COLO668 (cell line): Measurements from ENCODE around the gene DMBX1.
A peak's percentile ranks its signal among the peaks of the same experiment; 100 is the strongest.

Experiments
- DNase-seq: peaks from one replicate; lab custom pipeline; 2025; ENCODE audit not compliant: unreplicated experiment; lab: John Stamatoyannopoulos, UW

Gene DMBX1

DNA sequence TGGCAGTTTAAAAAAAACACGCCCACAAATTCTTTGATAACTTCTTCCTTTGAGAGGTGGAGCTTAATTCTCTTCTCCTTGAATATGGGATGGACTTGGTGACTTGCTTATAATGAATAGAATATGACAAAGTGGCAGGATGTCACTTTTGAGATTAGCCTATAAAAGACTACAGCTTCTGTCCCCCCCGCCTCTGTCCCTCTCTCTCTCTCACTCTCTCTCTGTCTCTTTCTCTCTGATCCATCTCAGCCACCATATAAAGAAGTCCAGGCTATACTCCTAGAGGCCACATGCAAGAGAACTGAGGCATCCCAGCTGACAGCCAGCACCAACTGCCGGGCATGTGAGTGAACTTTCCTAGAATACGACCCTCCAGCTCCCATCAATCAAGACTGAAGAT, 7.7 kb upstream of the DMBX1 start:
- no peak for DNase-seq

DNA sequence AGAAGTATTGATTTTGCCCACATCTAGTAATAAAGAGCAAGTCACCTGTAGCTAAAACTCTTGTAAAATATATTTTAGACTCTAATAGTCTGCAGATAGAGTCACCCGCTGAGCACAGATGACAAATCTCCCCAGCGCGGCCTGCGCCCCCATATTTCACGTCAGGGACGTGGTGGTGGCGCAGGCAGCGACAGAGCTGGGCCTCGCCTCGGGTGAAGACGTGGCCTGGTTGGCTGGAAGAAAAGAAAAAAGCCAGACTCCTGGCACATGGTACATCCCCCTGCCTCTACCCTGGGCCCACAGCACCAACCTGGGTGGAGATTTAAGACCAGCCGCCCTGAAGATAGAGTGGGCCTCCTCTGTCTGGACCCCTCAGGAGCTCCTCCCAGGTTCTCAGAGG, 6.0 kb upstream of the DMBX1 start:
- no peak for DNase-seq

DNA sequence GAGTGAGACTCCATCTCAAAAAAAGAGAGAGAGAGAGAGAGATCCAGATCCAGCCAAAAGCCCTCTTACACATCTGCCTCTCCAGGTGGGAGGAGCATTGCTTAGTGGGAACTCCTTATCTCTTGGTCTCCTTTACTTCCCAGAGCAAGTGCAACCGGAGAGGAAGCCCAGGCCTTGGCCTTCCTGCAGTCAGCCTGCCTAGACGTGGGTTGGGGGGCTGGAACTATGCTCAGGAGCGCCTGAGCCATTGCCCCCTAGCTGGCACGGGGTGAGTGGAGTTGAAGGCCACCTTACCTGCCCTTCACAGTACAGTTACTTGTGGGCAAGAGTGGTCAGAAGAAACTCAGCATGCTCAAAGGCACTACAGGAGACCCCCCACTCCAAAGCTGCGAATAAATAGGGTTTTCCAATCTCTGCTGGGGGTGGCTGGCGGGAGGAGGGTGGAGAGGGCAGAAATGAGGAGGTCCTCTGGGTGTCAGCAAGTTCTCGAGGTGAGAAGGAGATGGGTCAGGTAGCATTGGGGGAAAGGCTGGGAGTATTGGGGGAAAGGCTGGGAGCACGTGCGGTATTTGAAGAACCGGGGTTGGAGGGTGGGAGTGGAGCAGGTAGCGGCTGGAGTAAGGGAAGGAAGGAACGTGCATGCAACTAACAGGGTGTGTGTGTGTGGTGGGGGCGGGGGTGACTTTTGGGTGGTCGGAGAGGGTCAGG, 4.7 kb upstream of the DMBX1 start:
- DNase-seq, result no peak

- DNase-seq, result no peak
Observed at GRCh38 chr1:46485564-46486431, 3.8 kb upstream of the DMBX1 start.

DNA sequence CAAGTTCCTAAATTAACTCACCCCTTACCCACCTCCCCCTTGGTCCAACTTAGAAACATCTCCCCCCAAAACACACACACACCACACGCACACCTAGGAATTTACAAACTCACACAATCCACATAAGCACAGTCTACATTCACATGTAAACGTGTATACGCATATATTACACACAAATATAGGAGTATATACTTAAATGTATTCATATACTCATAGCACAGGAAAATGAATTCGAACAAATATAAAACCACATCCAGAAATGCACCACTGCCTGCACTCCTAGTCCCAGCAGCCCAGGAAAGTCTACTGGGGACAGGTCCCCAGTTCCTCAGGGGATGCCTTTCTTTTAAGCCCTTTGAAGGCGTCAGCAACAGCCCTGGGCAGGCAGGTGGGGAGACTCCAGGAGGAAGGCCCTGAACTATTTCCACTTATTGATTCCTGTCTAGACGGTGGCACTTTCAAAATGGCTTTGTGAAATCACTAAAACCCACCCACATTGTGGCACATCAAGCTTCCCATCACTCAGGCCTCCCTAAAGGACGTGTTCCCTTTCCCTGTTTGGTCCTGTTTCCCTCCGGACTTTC, 3.1 kb upstream of the DMBX1 start:
- DNase-seq, result no peak

- DNase-seq, result peak; percentile 29
Observed at GRCh38 chr1:46487818-46488218, 1.8 kb upstream of the DMBX1 start.

GRCh38 chr1:46488343-46489168, 1.1 kb upstream of the DMBX1 start:
- DNase-seq, result no peak

DNA sequence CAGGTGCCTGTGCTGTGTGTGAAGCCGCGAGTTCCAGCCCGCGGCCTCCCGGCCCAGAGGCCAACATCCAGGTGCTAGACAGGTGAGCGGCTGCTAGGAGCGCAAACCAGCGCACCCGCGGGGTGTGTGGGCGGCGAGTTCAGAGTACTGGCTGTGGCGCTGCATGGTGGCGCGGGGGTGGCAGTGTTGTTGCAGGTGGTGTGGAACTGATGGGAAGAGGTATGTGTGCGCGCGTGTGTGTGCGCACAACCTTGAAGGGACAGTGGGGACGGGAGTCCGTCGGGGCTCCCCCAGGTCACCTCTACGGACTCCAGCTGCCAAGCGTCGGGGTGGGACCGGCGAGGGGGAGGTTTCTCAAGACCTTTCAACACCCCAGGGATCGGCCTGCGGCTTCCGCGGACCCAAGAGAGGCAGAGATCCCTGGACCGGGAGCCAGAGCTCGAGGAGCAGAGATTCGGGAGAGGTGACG, 433 bp upstream of the DMBX1 start:
- peak; percentile 67 for DNase-seq

- DNase-seq, result no peak
Observed at GRCh38 chr1:46490406-46490655, 695 bp downstream of the DMBX1 start.

- no peak for DNase-seq
Observed at GRCh38 chr1:46490656-46491442, 1.2 kb downstream of the DMBX1 start.

- no peak for DNase-seq
Observed at GRCh38 chr1:46491443-46492268, 2.0 kb downstream of the DMBX1 start.

- no peak for DNase-seq
Observed at GRCh38 chr1:46492269-46492853, 2.7 kb downstream of the DMBX1 start.

DNA sequence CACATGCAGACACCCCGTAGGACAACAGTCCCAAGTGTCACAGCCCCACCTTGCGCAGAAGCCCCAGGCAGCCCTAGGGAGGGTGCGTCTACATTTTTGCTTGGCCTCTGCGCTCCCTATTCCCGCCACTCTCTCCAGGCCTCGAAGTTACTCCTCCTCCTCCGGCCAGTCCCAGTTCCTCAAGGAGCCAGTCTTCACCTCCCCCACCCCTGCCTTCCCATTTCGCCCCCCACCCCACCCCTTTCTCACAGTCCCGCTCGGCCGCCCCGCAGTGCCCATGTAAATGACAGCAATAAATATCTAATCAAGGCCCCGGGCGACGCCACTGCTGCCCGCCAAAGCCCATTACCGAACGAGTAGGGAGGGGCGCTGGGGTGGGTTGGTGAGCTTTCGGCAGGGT, 3.2 kb downstream of the DMBX1 start:
- no peak for DNase-seq

DNA sequence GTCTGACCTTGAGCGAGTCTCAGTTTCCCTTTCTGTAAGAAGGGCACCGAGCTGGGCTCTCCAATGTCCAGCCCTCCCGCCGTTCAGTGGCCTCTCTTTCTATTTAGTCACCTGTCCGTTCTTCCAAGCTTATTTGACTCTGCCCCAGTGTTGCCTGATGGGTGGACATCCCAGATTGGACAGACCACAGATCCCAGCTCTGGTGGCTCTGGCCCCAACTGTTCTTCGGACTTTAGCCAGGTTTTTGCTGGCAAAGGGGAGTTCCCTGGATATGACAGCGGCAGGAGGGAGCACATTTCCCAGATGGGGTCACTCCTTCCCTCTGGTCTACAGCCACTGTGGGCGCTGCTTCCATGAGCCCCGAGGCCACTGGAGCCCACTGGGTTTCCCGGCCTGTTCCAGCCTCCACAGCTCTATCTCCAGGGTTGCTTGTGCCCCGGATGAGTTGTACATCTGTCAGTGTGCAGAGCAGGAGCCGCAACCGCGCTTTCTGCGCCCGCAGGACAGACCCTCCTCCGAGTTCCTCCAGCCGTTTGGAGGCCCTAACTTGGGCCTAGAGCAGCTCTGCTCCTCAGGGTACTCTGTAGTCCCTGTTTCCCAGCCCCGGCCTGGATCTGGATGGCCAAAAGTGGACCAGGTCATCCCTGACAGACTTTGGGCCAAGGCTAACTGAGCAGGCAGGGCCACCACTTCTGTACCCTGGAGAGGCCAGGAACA, 3.8 kb downstream of the DMBX1 start:
- DNase-seq, result no peak

DNA sequence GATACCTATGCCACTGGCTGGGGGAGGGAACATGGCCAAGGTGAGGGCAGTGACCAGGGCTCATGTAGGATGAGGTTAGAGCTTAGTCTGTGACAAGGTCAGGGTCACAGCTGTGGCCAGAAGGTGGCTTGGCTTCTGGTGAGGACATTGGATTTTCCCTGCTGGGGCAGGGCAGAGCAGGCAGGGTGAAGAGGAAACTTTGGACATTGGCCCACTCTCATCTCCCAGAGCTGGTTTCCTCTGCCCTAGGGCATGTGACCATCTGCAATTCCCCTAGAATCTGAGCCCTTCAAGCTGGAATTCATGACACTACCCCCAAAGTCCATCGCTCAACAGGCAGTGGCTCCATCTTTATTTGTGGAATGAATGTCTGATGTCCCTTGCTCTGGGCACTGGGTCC, 5.3 kb downstream of the DMBX1 start:
- DNase-seq, result no peak

DNA sequence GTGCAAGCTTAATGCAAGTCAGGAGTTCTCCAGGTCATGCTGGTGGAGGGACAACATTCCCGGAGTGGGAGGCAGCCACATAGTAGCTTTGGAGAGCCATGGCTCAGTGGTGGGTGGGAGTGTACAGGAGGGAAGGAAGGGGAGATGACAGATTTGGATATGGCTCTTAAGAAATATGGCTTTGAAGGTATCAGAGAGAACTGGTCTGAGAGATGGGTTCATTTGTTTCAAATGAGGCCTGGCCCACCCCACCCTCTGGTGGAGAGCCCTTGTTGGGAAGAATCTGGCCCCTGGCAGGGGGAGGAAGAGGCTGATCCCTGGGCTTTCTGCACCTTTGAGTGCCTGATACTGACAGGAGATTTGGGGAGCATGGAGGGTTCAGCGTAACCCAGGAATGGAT, 6.1 kb downstream of the DMBX1 start:
- DNase-seq, result no peak

DNA sequence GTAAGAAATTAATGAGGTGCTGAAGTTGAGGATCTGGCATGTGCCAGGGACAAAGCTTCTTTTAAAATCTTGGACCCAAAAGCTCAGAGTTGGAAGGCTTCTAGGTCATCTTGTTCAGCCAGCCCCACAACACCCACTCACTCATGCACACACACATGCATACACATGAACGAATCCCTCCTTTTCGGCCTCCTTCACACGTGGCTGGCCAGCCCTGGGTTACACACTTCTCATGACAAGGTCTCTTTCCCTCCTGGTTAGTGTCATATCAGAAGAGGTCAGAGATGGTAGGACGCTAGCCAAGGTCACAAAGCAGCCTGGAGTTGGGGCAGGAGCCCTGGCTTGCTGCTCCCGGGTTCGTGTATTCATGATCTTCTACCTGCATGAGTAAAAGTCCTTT, 6.9 kb downstream of the DMBX1 start:
- no peak for DNase-seq

GRCh38 chr1:46497020-46497419, 7.4 kb downstream of the DMBX1 start:
- DNase-seq, result no peak

GRCh38 chr1:46497665-46498064, 8.0 kb downstream of the DMBX1 start:
- DNase-seq, result no peak
